Amniotic epithelial cell (primary cell): ENCODE measurements around the gene PRAME.
"Not testable (repeated sequence)": the region's sequence is repeated elsewhere in the genome, so short reads cannot be mapped to it uniquely, and the experiment has no call there.

Source experiments
- DNase-seq: peaks from one replicate; pipeline ENCODE4 v3.0.0-alpha.2; 2010; ENCODE audit warnings: low read depth

PRAME gene

GRCh38 chr22:22550789-22551434, 8.2 kb downstream of the PRAME start:
- DNase-seq, result no peak

DNA sequence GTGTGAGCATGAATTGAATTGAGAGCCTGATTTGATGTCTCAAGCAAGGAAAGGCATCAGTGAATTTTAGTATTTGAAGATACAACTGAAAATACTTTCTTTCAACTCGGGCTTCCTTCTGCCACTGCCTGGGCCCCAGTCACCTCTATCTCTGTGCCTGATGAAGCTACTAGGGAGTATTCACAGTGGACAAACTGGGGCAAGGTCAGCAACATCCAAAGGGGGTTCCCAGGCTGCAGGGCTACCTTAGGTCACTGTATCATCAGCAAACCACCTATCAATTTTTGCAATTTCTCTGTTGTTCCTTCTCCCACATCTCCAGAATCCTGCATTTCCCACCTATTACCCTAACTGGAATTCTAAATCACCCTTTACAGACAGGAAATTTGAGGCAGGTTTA, 10.2 kb downstream of the PRAME start:
- no peak for DNase-seq

- no peak for DNase-seq
Measured at GRCh38 chr22:22548317-22548716, 10.7 kb downstream of the PRAME start.

- no peak for DNase-seq
Measured at GRCh38 chr22:22547692-22548300, 11.3 kb downstream of the PRAME start.

DNA sequence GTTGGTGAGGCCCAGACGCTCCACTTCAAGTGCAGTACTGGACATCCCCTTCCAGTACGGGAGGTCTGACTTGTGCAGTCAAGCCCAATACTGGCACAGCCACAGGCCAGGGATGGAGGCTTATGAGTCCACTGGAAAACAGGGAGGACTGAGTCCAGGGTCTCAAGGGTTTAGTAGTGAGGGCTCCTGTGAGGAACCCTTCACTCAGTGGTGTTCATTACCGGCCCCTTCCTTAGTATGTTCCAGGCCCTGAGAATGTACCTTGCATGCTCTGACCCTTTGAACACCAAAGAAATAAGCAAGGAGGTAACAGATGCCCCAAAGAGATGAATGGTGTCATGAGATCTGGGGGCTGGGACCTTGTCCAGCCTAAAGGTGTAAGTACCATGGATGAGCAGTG, 11.8 kb downstream of the PRAME start:
- no peak for DNase-seq

GRCh38 chr22:22546490-22546889, 12.6 kb downstream of the PRAME start:
- DNase-seq, result peak; percentile 40

GRCh38 chr22:22545084-22545483, 14.0 kb downstream of the PRAME start:
- no peak for DNase-seq

DNA sequence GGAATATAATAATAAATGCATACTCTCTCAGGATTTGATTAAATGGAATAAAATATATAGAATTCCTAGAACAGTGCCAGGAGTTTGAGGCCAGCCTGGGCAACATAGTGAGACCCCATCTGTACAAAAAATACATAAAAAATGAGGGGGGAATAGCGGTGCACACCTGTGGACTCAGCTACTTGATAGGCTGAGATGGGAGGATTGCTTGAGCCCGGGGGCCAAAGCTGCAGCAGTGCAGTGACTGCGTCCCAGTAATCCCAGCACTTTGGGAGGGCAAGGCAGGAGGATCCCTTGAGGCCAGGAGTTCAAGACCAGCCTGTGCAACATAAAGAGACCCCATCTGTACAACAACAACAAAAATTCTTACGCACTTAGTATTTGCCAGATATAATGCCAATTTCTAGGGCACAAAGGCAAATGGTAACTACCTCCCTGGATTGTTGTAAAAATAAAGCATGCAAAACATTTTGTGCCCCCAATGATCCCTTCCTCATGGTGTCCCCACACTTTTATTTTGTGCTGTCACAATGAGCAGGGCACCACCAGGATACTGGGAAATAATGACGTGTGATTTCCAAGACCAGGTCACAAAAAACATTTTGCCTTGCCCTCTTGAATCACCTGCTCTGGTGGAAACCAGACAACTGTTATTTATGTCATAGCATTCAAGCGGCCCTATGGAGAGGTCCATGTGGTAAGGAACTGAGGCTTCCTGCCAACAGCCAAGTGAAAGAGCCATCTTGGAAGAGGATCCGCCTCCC, 20.7 kb downstream of the PRAME start:
- no peak for DNase-seq

DNA sequence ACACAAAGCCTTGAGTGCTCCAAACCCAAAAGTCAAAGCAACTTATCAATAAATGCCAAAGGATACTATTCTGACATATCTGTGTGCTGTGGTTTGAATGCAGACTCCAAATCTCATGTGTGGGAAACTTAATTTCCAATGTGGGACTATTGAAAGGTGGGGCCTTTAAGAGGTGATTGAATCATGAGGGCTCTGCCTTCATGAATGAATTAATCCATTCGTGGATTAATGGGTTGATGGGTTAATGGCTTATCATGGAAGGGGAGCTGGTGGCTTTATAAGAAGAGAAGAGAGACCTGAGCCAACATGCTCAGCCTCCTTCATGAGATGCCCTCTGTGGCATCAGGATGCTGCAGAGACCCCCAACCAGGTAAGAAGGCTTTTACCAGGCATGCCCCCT, 22.1 kb downstream of the PRAME start:
- DNase-seq, result no peak

DNA sequence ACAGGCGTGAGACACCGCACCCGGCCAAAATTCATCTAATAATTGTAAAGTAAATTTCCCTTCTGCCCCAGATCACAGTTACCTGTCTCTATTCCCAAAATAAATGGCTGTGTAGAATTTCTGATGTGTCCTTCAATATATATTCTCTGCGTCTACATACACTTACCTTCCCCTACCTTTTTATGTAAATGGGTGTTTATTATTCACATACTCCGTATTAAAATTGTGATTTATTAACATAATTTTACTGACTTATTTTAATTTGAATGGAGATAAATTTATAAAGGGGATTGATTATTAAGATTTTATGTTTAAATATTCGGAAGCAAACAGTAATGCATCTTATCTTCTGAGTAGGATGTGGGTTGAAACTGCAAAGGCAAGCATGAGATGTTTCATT, 22.6 kb downstream of the PRAME start:
- no peak for DNase-seq

- DNase-seq, result no peak
Measured at GRCh38 chr22:22535662-22536061, 23.4 kb downstream of the PRAME start.

GRCh38 chr22:22534604-22535415, 24.3 kb downstream of the PRAME start:
- no peak for DNase-seq

DNA sequence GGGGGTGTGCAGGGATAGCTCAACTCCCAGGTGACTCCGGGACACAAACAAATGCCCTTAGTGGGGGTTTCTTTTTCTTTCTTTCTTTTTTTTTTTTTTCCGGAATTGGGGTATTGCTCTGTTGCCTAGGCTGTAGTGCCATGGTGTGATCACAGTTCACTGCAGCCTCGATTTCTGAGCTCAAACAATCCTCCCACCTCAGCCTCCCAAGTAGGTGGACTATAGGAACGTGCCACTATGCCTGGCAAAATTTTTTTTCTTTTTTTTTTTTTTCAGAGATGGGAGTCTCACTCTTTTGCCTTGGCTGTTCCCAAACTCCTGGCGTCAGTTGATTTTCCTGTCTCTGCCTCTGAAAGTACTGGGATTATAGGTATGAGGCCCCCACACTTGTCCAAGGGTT, 25.2 kb downstream of the PRAME start:
- no peak for DNase-seq

- DNase-seq, result no peak
Measured at GRCh38 chr22:22533417-22533816, 25.6 kb downstream of the PRAME start.

DNA sequence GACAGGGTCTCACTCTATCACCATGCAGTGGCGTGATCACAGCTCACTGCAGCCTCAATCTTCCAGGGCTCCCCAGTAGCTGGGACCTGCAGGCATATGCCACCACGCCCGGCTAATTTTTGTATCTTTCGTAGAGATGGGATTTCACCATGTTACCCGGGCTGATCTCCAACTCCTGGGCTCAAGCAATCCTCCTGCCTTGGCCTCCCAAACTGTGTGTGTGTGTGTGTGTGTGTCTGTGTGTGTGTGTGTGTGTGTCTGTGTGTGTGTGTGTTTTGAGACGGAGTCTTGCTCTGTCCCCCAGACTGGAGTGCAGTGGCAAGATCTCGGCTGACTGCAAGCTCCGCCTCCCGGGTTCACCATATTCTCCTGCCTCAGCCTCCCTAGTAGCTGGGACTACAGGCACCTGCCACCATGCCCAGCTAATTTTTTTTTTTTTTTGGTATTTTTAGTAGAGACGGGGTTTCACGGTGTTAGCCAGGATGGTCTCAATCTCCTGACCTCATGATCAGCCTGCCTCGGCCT, 26.5 kb downstream of the PRAME start:
- not testable (repeated sequence) for DNase-seq

GRCh38 chr22:22531770-22532546, 27.1 kb downstream of the PRAME start:
- no peak for DNase-seq

- no peak for DNase-seq
Measured at GRCh38 chr22:22528780-22529179, 30.3 kb downstream of the PRAME start.

GRCh38 chr22:22527312-22527711, 31.8 kb downstream of the PRAME start:
- DNase-seq, result no peak

DNA sequence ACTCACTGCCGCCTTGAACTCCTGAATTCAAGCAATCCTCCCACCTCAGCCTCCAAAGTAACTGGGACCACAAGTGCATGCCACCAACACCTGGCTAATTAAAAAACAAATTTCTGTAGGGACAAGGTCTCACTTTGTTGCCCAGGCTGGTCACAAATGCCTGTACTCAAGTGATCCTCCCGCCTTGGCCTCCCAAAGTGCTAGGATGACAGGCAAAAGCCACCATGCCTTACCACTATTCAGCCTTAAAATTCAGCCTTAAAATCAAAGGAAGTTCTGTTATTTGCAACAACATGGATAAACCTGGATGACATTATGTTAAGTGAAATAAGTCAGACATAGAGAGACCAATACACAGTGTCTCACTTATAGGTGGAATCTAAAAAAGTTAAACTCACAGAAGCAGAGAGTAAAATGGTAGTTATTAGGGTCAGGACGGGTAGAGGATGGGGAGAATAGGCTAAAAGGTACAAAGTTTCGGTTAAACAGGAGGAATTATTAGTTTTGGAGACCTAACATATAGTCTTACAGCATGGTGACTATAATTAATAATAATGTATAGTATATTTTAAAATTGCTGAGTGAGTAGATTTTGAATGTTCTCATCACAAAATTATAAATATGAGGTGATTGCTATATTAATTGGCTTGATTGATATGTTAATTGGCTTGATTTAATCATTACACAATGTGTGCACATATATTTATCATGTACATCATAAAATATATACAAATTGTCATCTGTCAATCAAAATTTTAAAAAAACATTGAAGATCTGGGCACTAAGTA, 32.7 kb downstream of the PRAME start:
- DNase-seq, result no peak

- no peak for DNase-seq
Measured at GRCh38 chr22:22523494-22523893, 35.6 kb downstream of the PRAME start.

GRCh38 chr22:22521631-22522030, 37.4 kb downstream of the PRAME start:
- no peak for DNase-seq
